ENCODE data around the gene FHAD1. TPM values are rescaled to one million over a fixed set of nuclear protein-coding genes. Genes with fewer than 3 reads are reported as not detected.

FHAD1 gene
- total RNA-seq, 1 experiment from 2014 or later = 1.9 TPM

- H3K27me3 Mint-ChIP-seq (ENCODE audit: low read depth) = peaks cover 8% of the 10 kb centered on the region
- Histone ChIP-seq H2BK15ac (ENCODE audit: low read depth, low read length) (no peak overlapping the region), H3K14ac (ENCODE audit: insufficient read depth, low read length) (no peak overlapping the region), H3K79me1 (ENCODE audit: insufficient read depth, low read depth, low read length, poor library complexity, severe bottlenecking) (no peaks in the 10 kb centered on the region), H3K79me2 (ENCODE audit: insufficient read depth, low read length) (no peaks in the 10 kb centered on the region), H3K18ac (ENCODE audit: insufficient read length, low read depth, low read length) (no peak overlapping the region), H3K27me3 (ENCODE audit: insufficient read depth, low read length) (no peaks in the 10 kb centered on the region), H3T11ph (ENCODE audit: low read length) (no peak overlapping the region), H3K23me2 (ENCODE audit: insufficient read length, low read depth, low read length, poor library complexity, severe bottlenecking) (no peaks in the 10 kb centered on the region), H3K27ac (ENCODE audit: insufficient read length, low read depth, low read length) (no peak overlapping the region), H2BK120ac (ENCODE audit: low read depth, low read length, poor library complexity, severe bottlenecking) (no peak overlapping the region), H3K9me3 (ENCODE audit: control insufficient read depth, low read depth, low read length) (no peaks in the 10 kb centered on the region), H4K8ac (replicated peaks; ENCODE audit: insufficient read length, low read depth, low read length) (no peak overlapping the region), H4K5ac (ENCODE audit: insufficient read length, low read depth, low read length) (no peak overlapping the region), H3K4me1 (ENCODE audit: insufficient read depth, low read length) (no peaks in the 10 kb centered on the region), H3K9ac (ENCODE audit: extremely low read depth, insufficient read length, low read length) (no peak overlapping the region), H3K4me2 (ENCODE audit: insufficient read depth, insufficient read length, low read length) (no peak overlapping the region), H2BK5ac (ENCODE audit: insufficient read length, low read length) (no peak overlapping the region), H3K23ac (ENCODE audit: insufficient read length, low read depth, low read length) (no peak overlapping the region), H2AK5ac (ENCODE audit: insufficient read length, low read length) (no peak overlapping the region), H4K91ac (ENCODE audit: insufficient read length, low read depth, low read length) (no peak overlapping the region), H4K20me1 (ENCODE audit: control insufficient read depth, insufficient read depth, insufficient read length) (no peaks in the 10 kb centered on the region), H3K4ac (ENCODE audit: low read depth, low read length) (no peak overlapping the region), H2AFZ (ENCODE audit: low read length) (no peak overlapping the region), H2BK12ac (ENCODE audit: insufficient read length, low read depth, low read length) (no peak overlapping the region), H2BK20ac (ENCODE audit: low read depth, low read length, poor library complexity, severe bottlenecking) (no peak overlapping the region), H3K56ac (ENCODE audit: insufficient read length, low read depth, low read length) (no peak overlapping the region)
- no peaks in the 10 kb centered on the region for H3K36me3 Mint-ChIP-seq (ENCODE audit: insufficient read depth in 1 of 3, low read depth in 3 of 3)
- no peaks in the 10 kb centered on the region; a peak in 1 of 5 replicates for H3K9me3 Mint-ChIP-seq
- H3K27ac Mint-ChIP-seq = peak overlapping the region in 1 of 3 experiments; percentile 69; a peak in 1 of 7 replicates
- DNase-seq = no peak
- TF ChIP-seq CTCF (conservative IDR thresholded peaks at IDR 0.05) = no peak
- no CpG with 5 or more reads among the region's 14 CpGs for WGBS (ENCODE audit: extremely low coverage, insufficient read length, low lambda C conversion rate)
- H3K4me1 Mint-ChIP-seq = peaks cover 14 to 18% of the 10 kb centered on the region in 2 experiments
- no peak overlapping the region for H3K4me3 Mint-ChIP-seq
Measured at GRCh38 chr1:15257309-15257708, 10.3 kb downstream of the FHAD1 start.
